Measurements from ENCODE around the gene TMEM8B.

- TF ChIP-seq, protein P1, sequence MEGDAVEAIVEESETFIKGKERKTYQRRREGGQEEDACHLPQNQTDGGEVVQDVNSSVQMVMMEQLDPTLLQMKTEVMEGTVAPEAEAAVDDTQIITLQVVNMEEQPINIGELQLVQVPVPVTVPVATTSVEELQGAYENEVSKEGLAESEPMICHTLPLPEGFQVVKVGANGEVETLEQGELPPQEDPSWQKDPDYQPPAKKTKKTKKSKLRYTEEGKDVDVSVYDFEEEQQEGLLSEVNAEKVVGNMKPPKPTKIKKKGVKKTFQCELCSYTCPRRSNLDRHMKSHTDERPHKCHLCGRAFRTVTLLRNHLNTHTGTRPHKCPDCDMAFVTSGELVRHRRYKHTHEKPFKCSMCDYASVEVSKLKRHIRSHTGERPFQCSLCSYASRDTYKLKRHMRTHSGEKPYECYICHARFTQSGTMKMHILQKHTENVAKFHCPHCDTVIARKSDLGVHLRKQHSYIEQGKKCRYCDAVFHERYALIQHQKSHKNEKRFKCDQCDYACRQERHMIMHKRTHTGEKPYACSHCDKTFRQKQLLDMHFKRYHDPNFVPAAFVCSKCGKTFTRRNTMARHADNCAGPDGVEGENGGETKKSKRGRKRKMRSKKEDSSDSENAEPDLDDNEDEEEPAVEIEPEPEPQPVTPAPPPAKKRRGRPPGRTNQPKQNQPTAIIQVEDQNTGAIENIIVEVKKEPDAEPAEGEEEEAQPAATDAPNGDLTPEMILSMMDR (IDR thresholded peaks at IDR 0.05; ENCODE audit: poor library complexity, severe bottlenecking) = no peak
- TF ChIP-seq MXI1 (conservative IDR thresholded peaks at IDR 0.05; ENCODE audit: poor library complexity, severe bottlenecking) (no peak), POLR2AphosphoS5 (IDR thresholded peaks at IDR 0.05) (no peak)
- TF ChIP-seq, protein P2, sequence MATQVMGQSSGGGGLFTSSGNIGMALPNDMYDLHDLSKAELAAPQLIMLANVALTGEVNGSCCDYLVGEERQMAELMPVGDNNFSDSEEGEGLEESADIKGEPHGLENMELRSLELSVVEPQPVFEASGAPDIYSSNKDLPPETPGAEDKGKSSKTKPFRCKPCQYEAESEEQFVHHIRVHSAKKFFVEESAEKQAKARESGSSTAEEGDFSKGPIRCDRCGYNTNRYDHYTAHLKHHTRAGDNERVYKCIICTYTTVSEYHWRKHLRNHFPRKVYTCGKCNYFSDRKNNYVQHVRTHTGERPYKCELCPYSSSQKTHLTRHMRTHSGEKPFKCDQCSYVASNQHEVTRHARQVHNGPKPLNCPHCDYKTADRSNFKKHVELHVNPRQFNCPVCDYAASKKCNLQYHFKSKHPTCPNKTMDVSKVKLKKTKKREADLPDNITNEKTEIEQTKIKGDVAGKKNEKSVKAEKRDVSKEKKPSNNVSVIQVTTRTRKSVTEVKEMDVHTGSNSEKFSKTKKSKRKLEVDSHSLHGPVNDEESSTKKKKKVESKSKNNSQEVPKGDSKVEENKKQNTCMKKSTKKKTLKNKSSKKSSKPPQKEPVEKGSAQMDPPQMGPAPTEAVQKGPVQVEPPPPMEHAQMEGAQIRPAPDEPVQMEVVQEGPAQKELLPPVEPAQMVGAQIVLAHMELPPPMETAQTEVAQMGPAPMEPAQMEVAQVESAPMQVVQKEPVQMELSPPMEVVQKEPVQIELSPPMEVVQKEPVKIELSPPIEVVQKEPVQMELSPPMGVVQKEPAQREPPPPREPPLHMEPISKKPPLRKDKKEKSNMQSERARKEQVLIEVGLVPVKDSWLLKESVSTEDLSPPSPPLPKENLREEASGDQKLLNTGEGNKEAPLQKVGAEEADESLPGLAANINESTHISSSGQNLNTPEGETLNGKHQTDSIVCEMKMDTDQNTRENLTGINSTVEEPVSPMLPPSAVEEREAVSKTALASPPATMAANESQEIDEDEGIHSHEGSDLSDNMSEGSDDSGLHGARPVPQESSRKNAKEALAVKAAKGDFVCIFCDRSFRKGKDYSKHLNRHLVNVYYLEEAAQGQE (IDR thresholded peaks at IDR 0.05; ENCODE audit: borderline replicate concordance) = no peak
Observed at GRCh38 chr9:35862328-35862727, 33.3 kb downstream of the TMEM8B start.
